ENCODE data around the gene UGT2A1.
"Not testable (repeated sequence)": the region's sequence is repeated elsewhere in the genome, so short reads cannot be mapped to it uniquely, and the experiment has no call there.

Gene UGT2A1

DNA sequence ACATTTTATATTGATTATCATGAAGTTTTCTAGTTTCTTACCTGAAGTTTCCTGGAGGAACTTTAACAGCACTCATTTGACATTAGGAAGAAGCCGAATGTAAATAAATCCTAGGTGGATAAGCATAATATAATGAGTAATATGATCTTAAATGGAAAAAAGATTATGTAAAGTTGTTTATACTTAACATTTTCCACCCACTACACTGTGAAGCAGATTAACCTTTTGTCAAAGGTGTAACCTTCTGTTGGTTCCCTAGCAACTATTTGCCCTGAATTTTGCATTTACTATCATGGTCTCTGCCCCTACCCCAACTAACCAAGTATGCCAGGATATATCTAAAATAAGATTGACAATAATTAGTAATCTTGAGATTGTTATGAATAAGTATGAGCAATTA lies at the start of gene UGT2A1:
TSS of gene UGT2A1 (minus strand) at position 101 of the 400 bp plus-strand sequence. CDS start 5,603 bp downstream, outside the sequence.
- DNase-seq: no peak

DNA sequence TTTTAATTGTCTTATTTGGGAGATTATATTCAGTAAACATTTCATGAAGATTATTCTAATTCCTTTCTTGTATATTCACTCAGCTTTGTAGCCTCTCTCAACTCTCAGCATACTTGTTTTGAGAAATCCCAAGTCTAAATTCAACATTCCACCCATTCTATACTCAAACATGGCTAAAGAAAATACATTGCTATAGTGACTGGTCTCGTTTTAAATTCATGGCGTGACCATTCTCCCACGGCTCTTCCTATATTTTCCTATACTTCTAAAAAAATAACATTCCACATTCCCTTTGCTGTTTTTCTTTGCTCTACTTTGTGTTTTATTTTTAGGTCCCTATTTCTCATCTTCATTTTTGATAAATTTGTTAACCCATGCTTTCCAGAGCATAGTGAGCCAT lies 49.2 kb upstream of the UGT2A1 start:
- DNase-seq: no peak

GRCh38 chr4:69701696-69702095 lies 48.6 kb upstream of the UGT2A1 start:
- DNase-seq: no peak

DNA sequence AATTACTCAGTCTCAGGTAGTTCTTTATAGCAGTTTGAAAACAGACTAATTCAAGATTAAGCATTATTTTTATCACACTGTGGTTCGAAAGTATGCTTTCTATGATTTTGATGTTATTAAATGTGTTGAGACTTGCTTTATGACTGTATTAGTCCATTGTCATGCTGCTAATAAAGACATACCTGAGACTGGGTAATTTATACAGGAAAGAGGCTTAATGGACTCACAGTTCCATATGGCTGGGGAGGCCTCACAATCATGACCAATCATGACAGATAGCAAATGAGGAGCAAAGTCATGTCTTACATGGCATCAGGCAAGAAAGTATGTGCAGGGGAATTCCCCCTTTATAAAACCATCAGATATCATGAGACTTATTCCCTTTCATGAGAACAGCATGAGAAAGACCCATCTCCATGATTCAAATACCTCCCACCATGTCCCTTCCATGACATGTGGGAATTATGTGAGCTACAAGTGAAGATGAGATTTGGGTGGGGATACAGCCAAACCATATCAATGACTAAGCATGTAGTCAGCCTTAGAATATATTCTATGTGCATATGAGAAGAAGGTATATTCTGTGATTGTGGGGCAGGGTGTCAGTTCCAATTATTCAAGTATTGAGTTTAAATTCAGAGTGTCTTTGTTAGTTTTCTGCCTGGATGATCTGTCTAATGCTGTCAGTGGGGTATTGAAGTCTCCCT lies 44.6 kb upstream of the UGT2A1 start:
- DNase-seq: no peak

DNA sequence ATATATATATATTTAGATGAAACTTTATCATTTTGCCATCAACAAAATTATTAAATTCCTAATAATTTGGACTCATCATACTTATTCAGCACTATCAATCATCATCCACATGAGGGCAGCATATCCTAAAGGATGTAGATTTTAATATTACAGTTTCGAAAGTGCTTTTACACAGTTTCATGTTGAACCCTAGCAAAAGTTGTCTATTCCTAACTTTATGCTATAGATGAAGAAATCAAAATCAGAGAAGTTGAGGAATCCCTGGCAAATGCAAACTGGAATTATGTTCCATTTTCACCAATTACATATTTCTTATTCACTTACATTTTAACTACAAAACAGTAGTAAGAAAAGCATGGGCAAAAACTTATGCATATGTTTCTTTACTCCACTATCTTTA lies 36.6 kb upstream of the UGT2A1 start:
- peak in 1 of 56 donors; percentile 15 for DNase-seq

GRCh38 chr4:69684804-69685203 lies 31.8 kb upstream of the UGT2A1 start:
- no peak for DNase-seq

DNA sequence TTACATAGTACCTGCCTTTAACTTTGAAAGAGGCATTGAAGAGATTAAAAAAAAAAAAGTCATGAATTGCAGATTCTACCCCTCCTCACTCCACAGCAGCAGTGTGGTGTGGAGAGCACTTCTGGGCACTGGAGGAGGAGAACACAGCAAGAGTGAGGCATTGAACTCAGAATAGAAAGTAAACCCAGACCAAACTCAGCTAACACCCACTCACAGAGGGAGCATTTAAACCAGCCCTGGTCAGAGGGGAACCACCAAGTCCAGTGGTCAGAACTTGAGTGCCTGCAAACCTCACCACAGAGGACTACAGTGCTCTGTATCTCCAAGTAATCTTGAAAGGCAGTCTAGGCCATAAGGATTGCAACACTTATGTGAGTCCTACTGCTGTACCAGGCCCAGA lies 15.6 kb upstream of the UGT2A1 start:
- no peak for DNase-seq

GRCh38 chr4:69664009-69664408 lies 11.0 kb upstream of the UGT2A1 start:
- DNase-seq: not testable (repeated sequence)

DNA sequence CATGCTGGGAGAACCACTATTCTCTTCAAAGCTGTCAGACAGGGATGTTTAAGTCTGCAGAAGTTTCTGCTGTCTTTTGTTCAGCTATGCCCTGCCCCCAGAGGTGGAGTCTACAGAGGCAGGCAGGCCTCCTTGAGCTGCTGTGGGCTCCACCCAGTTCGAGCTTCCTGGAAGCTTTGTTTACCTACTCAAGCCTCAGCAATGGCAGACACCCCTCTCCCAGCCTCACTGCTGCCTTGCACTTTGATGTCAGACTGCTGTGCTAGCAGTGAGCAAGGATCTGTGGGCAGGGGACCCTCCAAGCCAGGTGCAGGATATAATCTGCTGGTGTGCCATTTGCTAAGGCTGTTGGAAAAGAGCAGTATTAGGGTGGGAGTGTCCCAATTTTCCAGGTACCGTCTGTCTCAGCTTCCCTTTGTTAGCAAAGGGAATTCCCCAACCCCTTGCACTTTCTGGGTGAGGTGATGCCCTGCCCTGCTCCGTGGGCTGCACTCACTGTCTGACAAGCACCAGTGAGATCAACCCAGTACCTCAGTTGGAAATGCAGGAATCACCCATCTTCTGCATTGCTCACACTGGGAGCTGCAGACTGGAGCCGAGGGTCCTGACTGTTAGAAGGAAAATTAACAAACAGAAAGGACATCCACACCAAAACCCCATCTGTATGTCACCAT lies 8.2 kb upstream of the UGT2A1 start:
- DNase-seq: not testable (repeated sequence)

DNA sequence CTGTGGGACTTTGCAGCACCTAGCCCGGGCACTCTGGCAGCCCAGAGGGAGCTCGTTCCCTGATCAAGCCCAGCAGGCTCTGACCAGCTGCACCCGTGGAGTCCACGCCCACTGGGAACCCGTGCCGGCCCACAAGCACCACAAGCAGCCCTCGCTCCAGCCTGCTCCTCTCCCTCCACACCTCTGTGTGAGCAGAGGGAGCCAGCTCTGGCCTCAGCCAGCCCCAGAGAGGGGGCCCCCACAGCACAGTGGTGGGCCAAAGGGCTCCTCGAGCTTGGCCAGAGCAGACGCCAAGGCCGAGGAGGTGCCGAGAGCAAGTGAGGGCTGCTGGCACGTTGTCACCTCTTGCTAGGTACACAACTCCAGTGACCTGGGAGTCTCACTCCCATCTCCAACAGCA lies 5.1 kb upstream of the UGT2A1 start:
- no peak for DNase-seq

DNA sequence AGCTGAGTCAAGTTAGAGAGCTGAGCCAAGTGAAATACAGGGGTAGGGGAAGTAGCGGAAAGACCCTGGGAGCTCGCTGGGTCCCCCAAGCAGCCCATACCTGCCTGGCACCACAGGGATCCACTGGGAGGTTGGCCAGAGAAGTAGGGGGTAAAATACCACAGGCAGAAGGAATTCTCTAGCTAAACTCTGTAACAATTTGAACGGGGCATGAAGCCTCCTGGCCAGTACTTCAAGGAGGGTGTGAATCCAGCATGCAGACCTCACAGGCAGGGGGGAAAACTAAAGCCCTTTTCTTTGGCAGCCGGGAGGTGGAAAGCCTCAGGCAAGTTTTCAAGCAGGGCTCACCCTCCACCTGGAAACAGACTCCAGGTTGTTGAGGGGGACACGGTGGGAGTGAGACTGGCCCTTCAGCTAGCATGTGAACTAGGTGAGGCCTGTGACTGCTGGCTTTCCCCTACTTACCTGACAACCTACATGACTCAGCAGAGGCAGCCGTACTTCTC lies 3.7 kb upstream of the UGT2A1 start:
- no peak for DNase-seq

DNA sequence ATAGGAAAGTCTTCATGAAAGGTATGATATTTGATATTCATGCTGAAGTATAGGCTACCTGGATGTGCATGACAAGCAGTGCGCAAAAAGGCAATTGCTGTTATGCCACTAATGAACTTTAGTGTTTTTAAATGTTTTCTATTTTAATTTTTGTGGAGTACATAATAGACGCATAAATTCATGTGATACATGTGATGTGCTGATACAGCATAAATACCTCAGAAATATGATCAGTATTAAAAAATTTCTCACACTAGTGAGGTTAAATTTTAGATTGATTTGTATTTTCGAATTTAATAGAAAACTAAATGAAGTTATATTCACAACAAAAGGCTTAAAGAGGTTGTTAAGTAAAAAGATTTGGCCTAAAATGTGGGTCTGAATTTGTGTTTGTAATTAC lies 2.2 kb downstream of the UGT2A1 start:
- no peak for DNase-seq

DNA sequence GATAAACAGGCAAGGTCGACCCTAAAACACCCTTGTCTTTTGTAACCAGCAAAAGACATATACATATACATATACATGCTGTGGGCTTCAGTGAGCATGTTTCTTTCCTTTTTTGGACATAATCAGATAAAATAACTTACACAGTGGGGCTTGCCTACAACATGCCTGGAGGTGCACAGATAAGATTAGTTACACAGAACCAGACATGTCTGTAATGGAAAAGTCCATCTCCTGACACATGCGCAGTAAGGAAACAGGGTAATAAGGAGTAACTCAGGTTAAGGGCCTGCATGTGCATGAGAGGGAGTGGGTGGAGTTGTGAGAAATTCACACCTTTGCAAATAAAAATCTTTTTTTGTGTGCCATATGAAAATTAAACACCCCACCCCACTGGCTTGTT lies 3.4 kb downstream of the UGT2A1 start:
- DNase-seq: no peak

DNA sequence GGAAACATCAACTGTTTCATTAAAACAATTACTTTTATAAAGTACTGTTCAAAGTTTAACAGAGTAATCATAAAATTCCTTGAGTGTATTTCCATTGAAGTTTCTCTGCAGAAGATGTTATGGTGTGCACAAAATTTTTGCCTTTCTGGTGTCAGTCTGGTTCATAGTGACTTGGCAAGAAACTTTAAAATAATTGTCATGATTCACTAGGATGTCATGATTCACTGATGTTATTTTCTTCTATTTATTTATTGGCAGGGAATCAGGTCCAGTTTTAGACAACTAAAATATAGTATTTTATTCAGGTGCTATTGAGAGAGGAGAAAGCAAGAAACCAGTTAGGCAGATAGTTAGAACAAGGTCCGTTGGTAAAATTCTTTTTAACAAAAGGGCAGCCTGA lies 3.8 kb downstream of the UGT2A1 start:
- DNase-seq: no peak

DNA sequence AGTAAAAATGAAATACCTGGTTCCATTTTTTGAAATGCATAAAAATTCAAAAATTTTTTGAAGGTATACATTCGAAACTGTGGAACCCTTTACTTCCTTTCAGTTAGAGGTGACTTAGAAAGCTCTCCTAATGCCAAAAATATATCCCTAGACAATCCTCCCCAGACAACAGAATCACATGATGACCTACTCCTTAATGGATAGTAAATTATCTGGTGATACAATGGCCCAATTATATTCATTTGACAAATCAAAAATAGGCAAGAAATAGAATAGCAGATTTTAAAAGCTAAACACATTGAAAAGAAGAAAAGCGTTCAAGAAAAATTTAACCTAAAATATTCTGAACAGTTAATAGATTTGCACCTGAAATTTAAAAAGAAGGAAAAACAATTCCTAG lies 10.1 kb downstream of the UGT2A1 start:
- no peak for DNase-seq

DNA sequence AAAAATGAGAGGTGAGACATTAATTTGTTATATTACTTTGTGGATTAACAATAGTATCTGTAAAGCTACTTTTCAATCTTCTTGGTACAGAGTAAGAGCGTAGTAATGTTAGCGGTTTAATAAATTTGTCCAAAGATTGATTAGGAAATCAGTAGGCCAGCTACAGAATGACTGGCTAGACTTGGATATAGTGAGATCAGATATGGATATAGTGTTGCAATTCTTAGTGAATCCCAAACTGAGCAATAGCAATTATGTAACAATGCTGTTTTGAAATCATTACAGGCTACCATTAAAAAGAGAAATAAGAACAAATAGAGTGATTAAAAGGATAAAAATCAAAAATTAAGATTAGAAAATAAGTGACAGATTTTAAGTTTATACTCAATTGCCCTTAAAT lies 12.8 kb downstream of the UGT2A1 start:
- DNase-seq: no peak

GRCh38 chr4:69639542-69639941 lies 13.5 kb downstream of the UGT2A1 start, which contains the start of gene UGT2A2:
Gene UGT2A2 (minus strand): TSS chr4:69639642. CDS start chr4:69639640, 2 bp downstream.
- DNase-seq: no peak

- peak in 1 of 56 donors; percentile 6 for DNase-seq
These were observed 35.9 kb downstream of the UGT2A1 start for GRCh38 chr4:69617083-69617694.

DNA sequence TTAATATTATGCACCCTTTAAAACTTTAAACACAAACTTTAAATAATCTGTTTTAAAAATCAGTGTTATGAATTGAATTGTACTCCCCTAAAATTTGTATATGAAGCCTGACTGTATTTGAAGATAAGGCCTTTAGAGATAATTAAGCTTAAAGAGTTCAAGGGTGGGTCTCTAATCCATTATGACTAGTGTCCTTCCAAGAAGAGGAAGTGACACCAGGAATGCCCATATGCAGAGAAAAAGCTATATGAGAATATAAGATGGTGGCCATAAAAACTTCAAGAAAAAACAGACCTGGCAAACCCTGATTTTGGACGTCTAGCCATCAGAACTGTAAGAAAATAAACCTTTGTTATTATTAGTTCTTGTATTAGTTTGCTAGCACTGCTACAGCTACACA lies 42.6 kb downstream of the UGT2A1 start:
- DNase-seq: no peak

- DNase-seq: no peak
These were observed 52.0 kb downstream of the UGT2A1 start for GRCh38 chr4:69601065-69601464.

DNA sequence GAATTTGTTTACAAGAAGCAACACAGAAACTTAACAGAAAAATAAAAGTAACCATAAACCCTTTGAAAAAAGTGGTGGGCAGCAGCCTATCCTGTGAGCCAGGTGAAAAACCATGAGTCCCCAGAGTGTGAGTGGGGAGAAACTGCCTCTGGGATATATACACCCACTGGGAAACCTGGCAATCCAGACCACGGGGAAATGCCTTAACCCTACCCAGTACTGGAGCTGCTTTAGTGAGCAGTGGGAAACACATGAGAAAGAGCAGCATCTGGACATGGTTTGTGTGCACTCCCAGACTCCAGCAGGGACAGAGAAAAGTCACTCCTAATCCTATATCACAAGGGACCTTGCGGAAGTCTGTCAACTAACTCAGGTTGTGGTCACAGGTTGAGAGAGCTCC lies 53.0 kb downstream of the UGT2A1 start:
- no peak for DNase-seq

GRCh38 chr4:69594382-69594781 lies 58.7 kb downstream of the UGT2A1 start:
- DNase-seq: no peak

Data from amygdala (tissue), 56 donors.